Limb (tissue), 2 donors: ENCODE results near the gene PLXNA2.

ENCODE experiments used
- DNase-seq, 2 donors: peaks; one replicate each; pipeline ENCODE4 v3.0.0-alpha.2; 2016; ENCODE audit errors: extremely low spot score in 2 of 2

The PLXNA2 gene

DNA sequence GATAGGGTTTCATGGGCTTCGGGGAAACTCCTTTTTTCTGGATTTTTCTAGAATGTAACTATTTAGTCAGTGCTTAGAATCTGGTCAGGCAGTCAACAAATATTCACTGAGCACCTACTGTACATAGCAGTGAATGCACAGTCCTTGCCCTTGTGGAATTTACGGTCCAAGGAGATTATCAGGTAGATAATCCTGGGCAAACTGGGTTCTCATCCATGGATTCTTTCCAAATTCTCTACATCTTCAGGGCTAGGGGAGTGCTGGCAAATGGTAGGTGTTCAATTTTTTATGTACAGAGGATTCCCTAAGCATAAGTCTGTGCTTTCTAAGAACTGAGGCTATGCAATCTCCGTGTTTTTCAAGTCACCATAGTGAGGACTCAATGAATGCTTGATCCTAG, 192.5 kb downstream of the PLXNA2 start:
- no peak for DNase-seq

DNA sequence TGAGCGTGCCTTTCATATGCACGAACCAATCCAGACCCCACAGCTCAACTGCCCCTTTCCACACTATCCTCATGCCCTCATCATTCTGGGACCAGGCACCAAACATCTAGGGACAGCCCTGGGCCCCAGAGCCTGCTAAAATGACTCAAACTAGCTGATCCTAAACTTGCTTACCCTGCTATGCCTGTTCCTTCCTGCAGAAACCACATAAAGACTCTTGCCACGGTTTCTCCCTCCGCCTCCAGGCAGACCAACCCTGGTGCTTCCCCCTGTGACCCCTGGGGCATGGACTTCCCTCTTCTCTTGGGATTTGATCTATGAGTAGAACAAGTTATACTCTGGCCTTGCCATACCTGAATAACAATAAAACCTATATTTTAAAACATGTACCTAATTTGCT, 195.3 kb downstream of the PLXNA2 start:
- no peak for DNase-seq

DNA sequence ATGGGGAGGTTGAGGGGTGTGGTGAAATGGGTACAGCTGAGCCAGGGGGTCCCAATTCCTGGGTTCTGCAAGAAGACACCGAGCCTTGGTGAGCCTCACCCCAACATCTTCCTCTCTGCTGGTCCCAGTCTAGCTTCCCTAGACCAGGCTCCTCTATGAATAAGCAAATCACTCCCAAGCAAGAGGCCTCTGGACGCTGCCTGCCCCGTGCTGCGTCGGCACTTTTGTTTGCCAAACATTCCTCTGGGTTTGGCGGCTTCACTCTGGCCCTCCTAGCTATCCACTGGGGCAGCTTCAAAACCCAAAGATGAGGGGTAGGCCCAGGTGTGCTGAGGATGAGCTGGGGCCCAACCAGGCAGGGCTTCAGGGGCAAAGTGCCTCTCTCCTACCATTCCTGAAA, 196.2 kb downstream of the PLXNA2 start:
- no peak for DNase-seq

DNA sequence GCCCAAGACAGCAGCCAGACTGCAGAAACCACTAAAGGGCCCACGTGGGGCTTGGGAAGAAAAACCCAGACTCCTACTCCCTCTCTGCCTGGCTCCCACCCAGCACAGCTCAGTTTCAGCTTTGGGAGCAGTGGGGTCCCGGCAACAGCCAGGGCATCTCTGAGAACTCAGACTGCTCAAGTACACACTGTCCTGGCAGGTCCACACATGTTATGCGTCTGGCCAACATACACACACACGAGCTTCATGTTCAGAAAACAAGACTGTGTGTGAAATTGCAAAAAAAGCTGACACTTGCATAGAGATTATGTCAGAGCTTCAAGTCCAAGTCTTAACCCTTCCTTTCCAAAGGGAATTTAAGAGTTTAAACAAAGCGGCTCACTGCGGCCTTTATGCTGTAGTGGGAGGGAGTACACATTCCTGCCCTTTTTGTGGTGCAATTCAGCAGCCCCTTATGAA, 196.7 kb downstream of the PLXNA2 start:
- peak; percentile 82 to 90 for DNase-seq

DNA sequence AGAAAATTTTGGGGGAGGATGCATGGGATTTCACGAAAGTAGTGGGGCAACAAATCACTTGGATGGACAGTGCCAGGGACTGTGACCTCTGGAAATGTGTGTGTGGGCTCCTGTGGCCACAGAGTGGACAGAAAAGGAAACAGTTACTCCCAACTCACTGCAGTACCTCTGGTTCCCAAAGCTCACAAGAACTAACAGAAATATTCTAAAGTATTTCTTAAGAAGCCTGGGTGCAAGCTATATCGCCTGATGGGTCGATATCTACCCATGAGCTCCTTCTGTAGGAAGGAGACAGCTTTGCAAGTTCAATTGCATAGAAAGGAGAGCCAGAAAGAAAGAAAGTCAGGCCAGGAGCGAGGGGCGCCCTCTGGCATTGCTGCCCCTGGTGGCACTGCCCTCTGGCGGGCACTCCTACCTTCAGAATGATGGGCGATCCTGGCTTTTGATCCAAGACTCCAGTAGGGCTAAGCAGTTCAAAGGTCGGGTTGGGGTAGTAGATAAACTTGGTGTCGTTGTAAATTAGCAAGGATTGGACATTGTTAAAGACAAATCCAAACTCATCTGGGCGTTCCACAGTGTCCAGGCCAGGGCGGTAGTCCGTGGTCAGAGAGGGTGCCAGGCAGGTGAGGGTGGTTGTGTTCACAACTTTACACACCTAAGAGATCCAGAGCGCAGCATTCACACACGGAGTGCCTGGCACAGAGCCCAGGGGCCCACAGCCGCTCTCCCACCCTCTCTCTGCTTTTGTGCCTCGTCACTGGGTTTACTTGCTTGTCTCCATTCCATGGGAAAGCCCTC, 198.5 kb downstream of the PLXNA2 start:
- DNase-seq: no peak

DNA sequence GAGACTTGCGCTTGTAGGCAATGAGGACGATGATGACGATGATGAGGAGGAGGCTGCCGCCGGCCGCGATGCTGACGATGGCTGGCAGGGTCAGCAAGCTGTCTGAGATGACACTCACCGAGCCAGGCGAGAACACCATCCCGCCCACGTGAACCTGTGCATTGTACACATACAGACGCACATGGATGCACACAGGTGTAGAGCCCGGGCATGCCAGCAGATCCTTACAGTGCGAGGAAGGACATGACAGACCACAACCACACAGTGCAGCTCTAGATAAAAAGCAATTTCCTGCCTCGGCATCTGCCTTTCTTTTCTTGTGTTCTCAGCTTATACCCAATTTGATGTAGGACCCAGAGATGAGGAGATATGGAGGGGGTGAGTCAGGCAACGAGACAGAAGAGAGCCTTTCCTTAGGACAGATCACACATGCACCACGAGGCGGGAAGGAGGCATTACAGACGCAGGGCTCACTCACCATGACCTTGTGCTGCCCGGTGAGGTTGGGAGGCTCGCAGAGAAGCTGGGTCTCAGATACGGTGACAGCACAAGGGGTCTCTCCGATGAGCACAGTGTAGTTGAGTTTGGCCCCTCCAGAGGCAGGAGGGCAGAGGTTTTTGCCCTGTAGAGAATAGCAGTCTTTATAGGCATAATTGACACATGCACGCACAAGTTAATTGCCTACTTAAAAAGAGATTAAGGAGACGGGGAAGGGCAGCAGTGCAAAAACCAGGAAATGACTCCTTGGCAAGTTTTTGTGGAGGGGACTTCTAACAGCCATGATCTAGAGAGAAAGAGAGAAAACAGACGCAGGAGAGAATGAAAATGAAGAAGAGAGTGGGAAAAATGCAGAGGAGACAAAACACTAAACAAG, 199.4 kb downstream of the PLXNA2 start:
- DNase-seq: no peak

DNA sequence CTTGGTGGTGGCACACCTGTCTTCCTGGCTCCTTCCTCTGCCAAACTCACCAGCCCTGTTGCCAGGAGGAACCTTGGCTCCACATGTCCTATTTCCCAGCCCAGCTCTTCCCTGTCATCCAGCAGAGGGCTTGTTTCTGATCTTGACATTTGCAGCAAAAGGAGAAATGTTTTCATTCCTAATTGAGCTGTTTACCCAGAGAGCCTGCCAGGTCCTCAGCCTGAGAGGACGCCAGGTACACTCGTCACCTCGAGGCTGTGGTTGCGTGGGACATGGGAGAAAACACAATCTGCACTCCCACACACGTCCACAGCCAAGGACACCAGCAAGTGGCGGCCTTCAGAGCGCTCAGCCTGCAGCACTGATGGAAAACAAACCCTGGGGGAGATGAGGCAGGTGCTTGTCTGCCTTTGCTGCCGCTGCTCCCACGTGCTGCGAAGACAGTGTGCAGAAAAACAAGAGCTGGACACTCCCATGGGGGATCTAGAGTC, 200.4 kb downstream of the PLXNA2 start:
- DNase-seq: no peak

DNA sequence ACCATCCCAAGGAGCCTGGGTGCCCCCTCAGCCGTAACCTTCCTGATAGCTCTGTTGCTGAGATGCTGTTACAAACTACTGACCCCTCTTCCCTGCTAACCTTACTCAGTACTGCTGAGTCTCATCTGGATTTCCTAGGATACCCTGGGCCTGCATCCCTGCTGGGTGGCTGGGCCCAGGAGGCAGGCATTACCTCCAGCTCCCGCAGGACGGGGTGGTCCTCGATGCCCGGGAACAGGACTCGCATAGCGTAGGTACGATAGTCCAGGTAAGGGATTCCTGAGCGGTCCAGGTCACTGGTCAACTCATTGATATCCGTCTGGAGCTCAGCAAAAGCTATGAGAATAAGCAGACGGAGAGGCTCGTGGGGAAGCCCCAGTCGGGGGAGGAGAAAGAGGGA, 201.3 kb downstream of the PLXNA2 start:
- DNase-seq: no peak

DNA sequence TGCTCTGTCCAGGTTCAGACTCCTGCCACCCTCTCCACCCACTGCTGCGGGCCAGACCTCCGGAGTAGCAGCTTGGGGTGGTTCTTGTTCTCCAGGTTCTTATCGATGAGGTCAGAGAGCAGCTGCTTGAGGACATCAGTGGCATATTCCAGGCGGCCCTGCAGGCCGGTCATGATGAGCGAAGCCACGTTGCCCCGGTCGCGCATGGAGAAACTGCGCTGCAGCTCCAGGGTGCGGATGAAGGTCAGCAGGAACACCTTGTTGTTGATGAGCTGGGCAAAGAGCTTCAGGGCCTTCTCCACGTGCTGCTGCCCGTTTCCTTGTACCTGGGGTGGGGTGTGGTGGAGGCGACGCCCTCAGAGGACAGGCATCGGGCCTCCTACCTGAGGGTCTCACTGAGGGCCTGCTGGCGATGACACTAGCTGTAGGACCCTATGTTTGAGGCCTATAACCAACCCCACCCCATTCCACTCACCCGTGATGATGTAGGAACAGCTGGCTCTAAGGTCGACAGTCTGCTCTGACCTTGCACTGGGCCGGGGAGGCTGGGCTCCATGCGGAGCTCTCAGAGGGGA, 202.1 kb downstream of the PLXNA2 start:
- DNase-seq: no peak

DNA sequence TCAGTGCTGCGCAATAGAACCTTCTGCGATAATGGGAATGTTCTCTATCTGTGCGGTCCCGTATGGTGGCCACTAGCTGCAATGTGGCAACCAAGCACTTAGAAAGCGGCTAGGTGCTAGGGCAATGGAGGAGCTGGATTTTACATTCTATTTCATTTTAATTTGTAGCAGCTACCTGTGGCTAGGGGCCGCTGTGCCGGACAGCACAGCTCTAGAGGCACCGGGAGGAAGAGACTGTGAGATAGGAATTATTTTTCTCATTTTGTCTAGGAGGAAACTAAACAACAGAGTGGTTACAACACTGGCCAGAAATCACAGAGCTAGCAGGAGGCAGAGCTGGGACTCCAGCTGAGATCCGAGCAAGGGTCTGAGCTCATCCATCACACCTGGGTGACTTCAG, 202.7 kb downstream of the PLXNA2 start:
- no peak for DNase-seq

DNA sequence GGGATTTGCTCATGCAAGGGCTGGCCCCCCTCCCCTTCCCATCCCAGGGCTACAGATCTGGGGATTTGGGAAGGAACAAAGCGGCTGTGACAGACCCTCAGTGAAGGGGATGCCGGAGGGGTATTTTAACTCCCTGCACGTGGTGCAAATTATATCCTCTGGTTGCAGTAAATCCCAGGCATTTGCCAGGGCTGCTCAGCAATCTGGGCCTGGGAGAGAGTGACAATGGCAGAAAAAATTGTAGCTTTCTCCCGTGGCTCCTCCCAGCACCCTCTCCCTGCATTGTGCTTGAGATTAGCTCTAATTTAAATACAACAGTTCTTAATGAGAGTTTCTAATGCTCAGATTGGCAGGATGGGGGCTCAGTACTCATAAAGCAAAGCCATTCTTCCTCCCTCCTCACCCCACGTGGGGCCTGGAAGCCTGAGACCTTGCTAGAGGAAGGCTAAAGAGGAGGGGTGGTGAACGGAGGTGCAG, 203.3 kb downstream of the PLXNA2 start:
- no peak for DNase-seq

DNA sequence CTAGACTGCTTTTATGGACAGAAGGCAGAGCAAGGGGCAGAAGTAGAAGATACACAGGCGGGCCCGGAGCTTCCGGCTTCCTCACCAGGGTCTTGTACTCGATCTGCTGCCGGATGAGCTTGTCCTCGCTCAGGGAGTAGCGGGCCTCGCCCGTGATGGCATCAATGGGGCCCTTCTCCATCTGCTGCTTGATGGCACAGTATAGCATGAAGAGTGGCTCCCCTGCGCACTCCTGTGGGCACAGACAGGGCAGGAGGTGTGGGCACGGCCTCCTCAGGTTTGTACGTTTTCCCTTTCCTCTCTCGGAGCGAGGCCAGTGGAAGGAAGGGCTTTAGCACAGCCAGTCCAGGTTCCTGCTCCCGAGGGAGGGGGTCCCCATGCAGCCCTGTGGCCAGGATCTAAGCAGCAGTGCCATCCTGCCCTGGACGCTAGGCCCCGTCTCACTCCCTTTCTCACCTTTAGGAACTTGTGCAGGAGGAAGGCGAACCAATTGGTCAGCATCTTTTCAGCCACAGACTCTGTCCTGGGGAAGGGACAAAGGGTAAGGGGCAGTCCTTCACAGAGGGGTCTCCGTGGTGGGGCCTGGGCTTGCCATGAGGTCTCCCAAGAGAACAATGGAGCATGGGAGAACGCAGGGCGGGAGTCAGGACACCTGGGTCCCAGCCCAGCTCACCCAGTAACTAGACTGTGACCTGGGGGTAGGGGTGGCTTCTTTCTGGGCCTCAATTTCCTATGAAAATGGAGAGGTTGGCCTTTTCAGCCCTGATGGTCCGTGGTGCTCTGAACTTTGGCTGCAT, 204.4 kb downstream of the PLXNA2 start:
- DNase-seq: no peak

DNA sequence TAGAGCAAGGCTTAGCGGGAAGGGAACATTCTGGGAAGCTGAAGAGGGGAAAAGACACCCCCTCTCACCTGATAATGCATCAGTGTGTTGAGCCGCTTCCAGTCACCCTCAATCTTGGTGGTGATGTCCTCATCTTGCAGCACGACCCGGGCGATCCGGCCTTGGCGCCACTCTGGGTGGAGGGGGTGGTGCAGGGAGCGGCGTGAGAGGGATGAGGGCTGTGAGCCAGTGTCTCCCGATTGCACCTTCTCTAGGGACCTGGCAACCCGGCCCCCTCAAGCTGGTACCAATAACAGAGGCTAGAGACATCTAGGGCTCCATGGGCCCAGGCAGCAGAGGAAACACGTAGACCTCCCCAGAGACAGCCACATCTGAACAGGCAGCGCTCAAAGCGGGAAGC, 205.9 kb downstream of the PLXNA2 start:
- DNase-seq: no peak

DNA sequence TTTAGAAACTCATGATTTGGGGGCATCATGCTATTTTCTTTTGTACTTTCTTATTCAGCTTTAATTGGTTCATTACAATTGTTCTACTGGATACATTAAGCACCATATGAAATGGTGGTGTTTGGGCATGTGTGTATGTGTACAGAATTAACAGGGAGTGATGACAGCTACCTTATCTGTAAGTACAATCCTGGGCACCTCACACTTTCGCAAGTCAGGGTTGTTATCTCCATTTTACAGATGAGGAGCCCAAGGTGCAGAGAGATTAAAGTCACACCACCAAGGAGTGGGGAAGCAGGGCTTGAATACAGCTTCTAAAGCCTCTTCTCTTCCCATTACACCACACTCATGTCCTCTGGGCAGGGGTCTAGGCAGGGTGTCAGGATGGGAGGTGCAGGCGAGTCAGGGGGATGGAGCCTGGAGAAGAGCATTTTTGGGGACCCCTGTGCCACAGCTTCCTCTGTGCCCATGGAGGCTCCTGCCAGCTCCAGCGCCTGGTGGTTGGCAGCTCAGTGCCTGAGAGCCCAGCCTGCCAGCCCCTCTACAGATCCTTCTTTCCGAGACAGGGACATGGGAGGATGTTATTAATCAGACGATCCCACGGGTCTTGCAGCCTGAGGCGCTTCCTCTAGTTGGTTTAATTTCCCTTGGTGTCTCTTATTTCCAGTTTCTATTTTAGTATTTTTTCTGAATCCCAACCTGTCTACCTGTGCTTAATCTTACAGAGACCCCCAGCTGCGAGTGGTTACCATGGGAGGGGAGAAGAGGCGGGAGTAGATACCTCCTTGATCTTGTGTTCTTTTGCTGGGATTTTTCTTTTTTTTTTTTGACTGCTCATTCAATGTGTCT, 207.0 kb downstream of the PLXNA2 start:
- DNase-seq: no peak

DNA sequence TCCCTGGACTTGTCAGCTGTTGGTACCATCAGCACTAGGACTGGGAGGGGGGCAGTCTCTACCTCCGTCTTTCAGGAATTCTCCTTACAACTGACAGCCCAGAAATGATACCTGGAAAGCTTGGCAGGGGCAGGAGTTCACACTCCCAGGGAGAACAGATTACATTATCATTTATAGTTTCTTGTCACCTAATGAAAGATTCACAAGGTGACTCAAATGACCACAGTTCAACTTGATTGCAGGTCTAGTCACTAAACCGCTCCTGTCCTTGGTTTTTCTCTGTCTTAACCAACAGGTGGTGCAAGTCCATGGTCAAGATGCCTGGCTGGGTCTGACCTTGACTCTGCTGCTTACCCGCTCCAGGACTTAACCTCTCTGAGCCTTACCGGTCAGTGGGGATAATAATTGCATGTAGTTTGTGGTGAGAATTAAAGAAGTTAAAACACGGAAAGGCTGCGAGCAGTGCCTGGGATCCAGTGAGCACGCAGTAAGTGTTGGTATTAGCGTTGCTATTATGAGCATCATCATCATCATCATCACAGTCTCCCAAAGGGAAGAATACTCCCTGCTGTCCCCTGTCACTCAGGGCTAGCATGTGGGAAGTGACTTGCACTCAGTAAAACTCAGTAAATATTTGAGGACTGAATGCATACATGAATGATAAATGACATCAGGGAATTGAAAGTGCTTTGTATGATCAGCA, 207.9 kb downstream of the PLXNA2 start:
- DNase-seq: no peak

DNA sequence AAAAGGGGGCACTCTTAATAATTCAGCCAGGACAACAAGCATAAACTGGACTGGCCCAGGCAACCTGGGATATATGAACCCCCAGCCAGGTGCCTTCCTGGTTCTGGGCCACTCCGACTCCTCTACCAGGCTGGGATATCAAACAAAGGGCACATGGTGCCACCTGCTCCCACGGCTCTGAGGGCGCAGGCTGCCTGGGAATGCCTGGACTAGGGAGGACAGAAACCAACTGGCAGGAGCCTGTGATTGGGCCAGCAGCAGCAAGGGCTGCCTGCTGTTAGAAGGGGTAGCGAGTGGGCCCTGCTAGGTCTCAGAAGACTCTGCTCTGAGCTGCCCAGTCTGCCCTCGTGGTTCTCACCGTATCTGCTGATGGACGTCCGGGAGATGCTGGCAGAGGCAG, 210.0 kb downstream of the PLXNA2 start:
- no peak for DNase-seq

DNA sequence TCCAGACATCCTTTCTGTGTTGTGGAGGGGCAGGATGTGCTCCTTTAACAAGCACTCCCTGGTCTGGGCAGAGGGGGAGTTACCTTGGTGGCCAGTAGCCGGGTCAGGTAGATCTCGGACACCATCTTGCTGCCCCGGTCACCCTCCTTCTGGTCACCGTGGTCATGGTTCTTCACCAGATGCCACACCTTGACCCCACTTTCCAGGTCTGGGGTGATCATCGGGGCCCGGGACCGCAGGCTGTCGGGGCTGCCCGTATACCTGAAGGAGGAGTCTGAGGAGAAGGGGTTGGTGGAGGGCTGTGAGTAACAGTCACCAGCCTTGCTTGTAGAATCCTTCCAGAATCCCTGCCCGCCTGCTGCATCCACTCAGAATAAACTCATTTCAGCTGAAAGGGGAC, 210.9 kb downstream of the PLXNA2 start:
- DNase-seq: no peak

DNA sequence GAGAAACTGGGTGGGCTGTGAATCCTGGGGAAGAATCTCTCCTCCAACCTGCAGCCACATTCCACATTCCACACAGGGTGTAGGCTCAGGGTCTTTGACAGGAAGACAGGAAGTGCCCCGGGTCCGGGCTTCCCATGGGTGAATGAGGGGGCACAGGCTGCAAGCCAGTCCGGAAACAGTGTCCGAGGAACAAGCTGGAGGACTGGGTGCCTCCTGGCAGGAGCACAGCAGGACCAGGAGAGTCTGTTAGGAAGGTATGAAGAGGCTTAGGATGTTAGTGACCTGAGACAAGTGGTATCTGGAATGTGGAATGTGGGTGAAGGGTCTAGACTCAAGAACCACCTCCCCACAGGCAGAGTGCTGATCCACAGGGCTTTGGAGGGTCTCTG, 212.3 kb downstream of the PLXNA2 start:
- DNase-seq: no peak

DNA sequence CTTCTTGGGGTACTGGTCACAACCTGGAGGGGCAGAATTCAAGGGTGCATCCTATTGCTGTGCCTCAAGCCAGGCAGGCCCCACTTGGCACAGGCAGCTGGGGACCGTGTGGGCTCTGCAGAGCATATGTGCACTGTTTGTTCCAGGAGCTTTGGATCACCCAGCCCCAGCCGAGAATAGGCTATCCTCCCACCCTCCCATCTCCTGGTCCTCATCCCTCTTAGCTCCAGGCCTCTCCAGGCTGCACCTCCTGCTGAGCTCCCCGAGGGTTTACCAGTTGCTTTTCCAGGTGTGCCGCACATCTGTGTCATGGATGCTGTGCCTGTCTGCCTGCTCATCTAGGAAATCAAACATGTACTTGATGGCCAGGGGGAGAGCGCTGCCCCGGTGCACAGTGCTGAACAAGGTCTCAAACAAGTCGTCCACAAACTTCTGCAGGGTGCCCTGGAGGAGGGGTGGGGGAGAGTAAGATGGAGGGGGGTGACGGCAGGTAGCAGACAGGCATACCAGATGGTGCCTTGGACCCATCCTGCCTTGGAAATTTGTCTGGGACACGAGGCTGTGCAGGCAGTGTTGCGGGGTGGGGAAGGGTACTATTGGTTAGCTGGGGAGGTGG, 212.8 kb downstream of the PLXNA2 start:
- DNase-seq: no peak
